OCI-LY3 (cell line): Measurements from ENCODE around the gene VGLL4.

ENCODE experiments used
- EZH2phosphoT487 ChIP-seq: fragments of 200-600 bp; shearing (Covaris generic); IDR thresholded peaks from 2 replicates; pipeline ENCODE4 v1.6.1; 2018; ENCODE audit warnings: antibody characterized with exemption, mixed run types, low read depth
- TF ChIP-seq, protein P1 (sequence below): fragments of 200-600, 300-600 bp; sonication (generic); IDR thresholded peaks from 2 replicates; pipeline ENCODE4 v1.5.1; 2014; ENCODE audit warnings: antibody characterized with exemption, low read length, low read depth

- TF ChIP-seq, protein P1, sequence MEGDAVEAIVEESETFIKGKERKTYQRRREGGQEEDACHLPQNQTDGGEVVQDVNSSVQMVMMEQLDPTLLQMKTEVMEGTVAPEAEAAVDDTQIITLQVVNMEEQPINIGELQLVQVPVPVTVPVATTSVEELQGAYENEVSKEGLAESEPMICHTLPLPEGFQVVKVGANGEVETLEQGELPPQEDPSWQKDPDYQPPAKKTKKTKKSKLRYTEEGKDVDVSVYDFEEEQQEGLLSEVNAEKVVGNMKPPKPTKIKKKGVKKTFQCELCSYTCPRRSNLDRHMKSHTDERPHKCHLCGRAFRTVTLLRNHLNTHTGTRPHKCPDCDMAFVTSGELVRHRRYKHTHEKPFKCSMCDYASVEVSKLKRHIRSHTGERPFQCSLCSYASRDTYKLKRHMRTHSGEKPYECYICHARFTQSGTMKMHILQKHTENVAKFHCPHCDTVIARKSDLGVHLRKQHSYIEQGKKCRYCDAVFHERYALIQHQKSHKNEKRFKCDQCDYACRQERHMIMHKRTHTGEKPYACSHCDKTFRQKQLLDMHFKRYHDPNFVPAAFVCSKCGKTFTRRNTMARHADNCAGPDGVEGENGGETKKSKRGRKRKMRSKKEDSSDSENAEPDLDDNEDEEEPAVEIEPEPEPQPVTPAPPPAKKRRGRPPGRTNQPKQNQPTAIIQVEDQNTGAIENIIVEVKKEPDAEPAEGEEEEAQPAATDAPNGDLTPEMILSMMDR, result no peak
- TF ChIP-seq EZH2phosphoT487, result no peak
Measured at GRCh38 chr3:11508346-11509172, 135.2 kb downstream of the VGLL4 start.
